ENCODE measurements around the gene IPMK. TPM values are rescaled to one million over a fixed set of nuclear protein-coding genes. Genes with fewer than 3 reads are reported as not detected.

The IPMK gene
- total and polyA plus RNA-seq, 2 of the 8 experiments (the other 6 are each of a cell fraction or from before 2014, with no cell fraction given), result 1.3 to 7.8 TPM

DNA sequence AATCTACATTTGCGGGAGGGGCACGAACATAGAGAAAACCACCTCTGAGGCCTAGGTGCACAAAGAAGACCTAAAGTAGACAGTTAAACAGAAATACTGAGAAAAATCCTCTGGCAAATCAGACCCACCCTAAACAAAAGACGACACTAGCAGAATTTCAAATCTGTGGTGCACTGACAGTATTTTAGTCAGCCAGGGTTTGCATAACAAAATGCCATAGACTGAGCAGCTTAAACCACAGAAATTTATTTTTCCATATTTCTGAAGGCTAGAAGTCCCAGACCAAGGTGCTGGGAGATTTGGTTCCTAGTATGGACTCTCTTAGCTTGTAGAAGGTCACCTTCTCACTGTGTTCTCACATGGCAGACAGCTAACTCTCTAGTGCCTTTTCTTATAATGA lies 26.3 kb downstream of the IPMK start:
- DNase-seq (ENCODE audit: low read depth in 1 of 2, low spot score in 2 of 2) (no peak), FAIRE-seq (no peak)
- no peaks in the 10 kb centered on the region for H4K20me1 ChIP-seq (replicated peaks in 1 of 2; ENCODE audit: control insufficient read depth in 1 of 2, insufficient read depth in 2 of 2, low read length in 2 of 2)
- no peak overlapping the region for H3K14ac ChIP-seq (ENCODE audit: insufficient read length)
- H3K56ac ChIP-seq (replicated peaks; ENCODE audit: insufficient read length, low read depth, low read length), result no peak overlapping the region
- H2BK20ac ChIP-seq (ENCODE audit: low read length), result no peak overlapping the region
- H2BK5ac ChIP-seq (ENCODE audit: low read depth, low read length), result no peak overlapping the region
- no peak overlapping the region for H4K8ac ChIP-seq (ENCODE audit: extremely low read depth, insufficient read depth, low read length)
- H3K27me3 ChIP-seq (replicated peaks in 1 of 4; ENCODE audit: control insufficient read depth in 3 of 4, extremely low read depth in 1 of 4, insufficient read depth in 3 of 4, low read length in 3 of 4), result no peaks in the 10 kb centered on the region
- CTCF ChIA-PET (ENCODE audit: partially characterized antibody), result interaction anchor here (1.1 kb wide), 1 partner anchor 89 kb away, joined by 3 read pairs; no protein-coding TSS in a partner anchor
- no peak overlapping the region for H2AK5ac ChIP-seq (ENCODE audit: low read depth, low read length)
- H2BK15ac ChIP-seq (ENCODE audit: low read length), result no peak overlapping the region
- no peak overlapping the region for H3K4me2 ChIP-seq (ENCODE audit: insufficient read depth in 1 of 2, low read depth in 2 of 2, low read length in 2 of 2)
- H3K79me1 ChIP-seq (ENCODE audit: low read depth, low read length), result no peaks in the 10 kb centered on the region
- H3K4ac ChIP-seq (replicated peaks; ENCODE audit: insufficient read length, low read depth, low read length), result no peak overlapping the region
- H3K4me3 ChIP-seq (ENCODE audit: extremely low read depth in 1 of 4, insufficient read depth in 2 of 4, low read depth in 3 of 4, low read length in 4 of 4), result no peak overlapping the region
- H3K27ac ChIP-seq (ENCODE audit: low read depth, low read length), result no peak overlapping the region
- WGBS, 2 experiments (ENCODE audit: extremely low coverage in 1 of 2, insufficient coverage in 1 of 2, insufficient read length in 1 of 2, insufficient replicate concordance in 2 of 2, low coverage in 1 of 2, low lambda C conversion rate in 2 of 2, missing lambda C conversion rate in 1 of 2), result 96% methylated on average over 3 of the region's 3 CpGs; no CpG with 5 or more reads in 1 of the 2 experiments
- no peak overlapping the region for H3K9ac ChIP-seq (replicated peaks in 1 of 4; ENCODE audit: extremely low read depth in 1 of 4, low read depth in 3 of 4, low read length in 3 of 4)
- POLR2A ChIA-PET (ENCODE audit: partially characterized antibody), result interaction anchor here (1.3 kb wide), 1 partner anchor 9 kb away, joined by 5 read pairs; no protein-coding TSS in a partner anchor
- peaks cover 5 to 20% of the 10 kb centered on the region in 2 experiments; a peak in 1 of 4 replicates for H3K9me3 ChIP-seq (ENCODE audit: insufficient read depth in 2 of 2, low read depth in 1 of 2, low read length in 1 of 2)
- no peak overlapping the region for H4K5ac ChIP-seq (ENCODE audit: insufficient read length, low read depth, low read length)
- peaks cover 0 to 8% of the 10 kb centered on the region in 2 experiments; a peak in 2 of 4 replicates for H3K79me2 ChIP-seq (ENCODE audit: control insufficient read depth in 1 of 2, insufficient read depth in 2 of 2, low read length in 2 of 2)
- TF ChIP-seq ATF3 (IDR thresholded peaks at IDR 0.05; ENCODE audit: insufficient read depth, low read depth, low read length) (no peak), JUN (IDR thresholded peaks at IDR 0.05; ENCODE audit: low read depth, low read length) (no peak), RFX5 (IDR thresholded peaks at IDR 0.05; ENCODE audit: borderline replicate concordance, low read depth, low read length) (no peak), FOSL1 (IDR thresholded peaks at IDR 0.05; ENCODE audit: insufficient read depth, low read depth, low read length) (no peak), BACH1 (IDR thresholded peaks at IDR 0.05; ENCODE audit: low read length) (no peak), RBBP5 (IDR thresholded peaks at IDR 0.05; ENCODE audit: borderline replicate concordance, low read depth, low read length) (no peak), CBX8 (IDR thresholded peaks at IDR 0.05; ENCODE audit: borderline replicate concordance, low read depth, low read length) (no peak), NRF1 (IDR thresholded peaks at IDR 0.05; ENCODE audit: low read depth, low read length) (no peak), CBX5 (IDR thresholded peaks at IDR 0.05; ENCODE audit: low read depth, low read length) (no peak), RXRA (IDR thresholded peaks at IDR 0.05; ENCODE audit: insufficient read depth, low read depth, low read length) (no peak), CHD1 (IDR thresholded peaks at IDR 0.05; ENCODE audit: low read depth, low read length) (no peak), ZNF274 (IDR thresholded peaks at IDR 0.05; ENCODE audit: borderline replicate concordance, extremely low read depth, low read length) (no peak)
- H4K91ac ChIP-seq (replicated peaks; ENCODE audit: insufficient read length, low read length), result no peak overlapping the region
- peaks cover 0 to 5% (median 0%) of the 10 kb centered on the region in 4 experiments; a peak in 1 of 8 replicates for H3K36me3 ChIP-seq (ENCODE audit: control insufficient read depth in 2 of 4, insufficient read depth in 4 of 4, low read length in 3 of 4)
- H3K23ac ChIP-seq (ENCODE audit: insufficient read length), result no peak overlapping the region
- no peak overlapping the region for H2BK12ac ChIP-seq (ENCODE audit: low read depth, low read length)
- H3K18ac ChIP-seq (ENCODE audit: extremely low read depth, low read length), result no peak overlapping the region; the same call in 1 of the 2 replicates
- no peak overlapping the region for H2AFZ ChIP-seq (ENCODE audit: low read length)
- H3K4me1 ChIP-seq (replicated peaks in 1 of 4; ENCODE audit: control insufficient read depth in 3 of 4, insufficient read depth in 4 of 4, low read length in 3 of 4), result peaks cover 0 to 7% (median 4%) of the 10 kb centered on the region in 4 experiments; a peak in 2 of 7 replicates
- no peaks in the 10 kb centered on the region for H3K23me2 ChIP-seq (ENCODE audit: low read depth, low read length)
- no peak overlapping the region for H2BK120ac ChIP-seq (replicated peaks; ENCODE audit: low read depth, low read length)

All from H1 (cell line).